Measurements from ENCODE around the gene NFIB. TPM values are rescaled to one million over a fixed set of nuclear protein-coding genes. Genes with fewer than 3 reads are reported as not detected.

Gene NFIB
- total and polyA plus RNA-seq, 2 donors (not counting 3 experiments of a cell fraction or from before 2014, with no cell fraction given): 26.4 to 174 TPM

GRCh38 chr9:14245901-14246525 lies 67.9 kb downstream of the NFIB start:
- H3K79me2 ChIP-seq (ENCODE audit: control insufficient read depth, insufficient read depth, low read length): peaks cover 97% of the 10 kb centered on the region
- peak; percentile 44 for FAIRE-seq
- H3K9ac ChIP-seq (replicated peaks; ENCODE audit: extremely low read depth, insufficient read depth, low read length): no peak overlapping the region

More at GRCh38 chr9:14245901-14246525, 67.9 kb downstream of the NFIB start:
- ChIA-PET CTCF (interaction anchor here (1.5 to 1.8 kb wide), 2 partner anchors 10 to 54 kb away, joined by 3 to 7 read pairs; no protein-coding TSS in a partner anchor), POLR2A (interaction anchor here (0.5 to 1.1 kb wide), 2 partner anchors 10 to 814 kb away, joined by 3 read pairs; no protein-coding TSS in a partner anchor)
- intact Hi-C loops (cut with micrococcal nuclease) (loop anchor here (1.0 kb wide), 1 partner anchor 25 kb away; no protein-coding TSS in a partner anchor), dilution Hi-C loops (cut with MboI; ENCODE audit: extremely low pct_ligation_motif_present, low sequenced_read_pairs) (no loop called here)
- peaks cover 59% of the 10 kb centered on the region for H3K4me1 ChIP-seq (ENCODE audit: control insufficient read depth, extremely low read depth, insufficient read depth, low read length)
- H3K4me2 ChIP-seq (ENCODE audit: insufficient read depth, low read length): peak overlapping the region; percentile 59
- no peaks in the 10 kb centered on the region for H3K27me3 ChIP-seq (ENCODE audit: control insufficient read depth in 2 of 2, insufficient read depth in 2 of 2, low read length in 2 of 2)
- H3K9me1 ChIP-seq (replicated peaks; ENCODE audit: control insufficient read depth, extremely low read depth, insufficient read depth, low read length): no peaks in the 10 kb centered on the region
- no peak for TF ChIP-seq MYC (IDR thresholded peaks at IDR 0.05; ENCODE audit: low read depth, low read length)
- TF ChIP-seq FOS (IDR thresholded peaks at IDR 0.05; ENCODE audit: borderline replicate concordance, insufficient read depth, low read length): no peak
- no peak for TF ChIP-seq GATA2 (IDR thresholded peaks at IDR 0.05; ENCODE audit: insufficient read depth, insufficient read length, low read depth, low read length)
- TF ChIP-seq POLR2AphosphoS5 (IDR thresholded peaks at IDR 0.05; ENCODE audit: insufficient read depth, low read depth, low read length): peak; percentile 61
- no peak for TF ChIP-seq JUN (IDR thresholded peaks at IDR 0.05; ENCODE audit: borderline replicate concordance, insufficient read depth, insufficient read length, low read depth)
- TF ChIP-seq CTCF (IDR thresholded peaks at IDR 0.05; ENCODE audit: extremely low read depth in 1 of 2, insufficient read depth in 1 of 2, low read depth in 1 of 2, low read length in 2 of 2): no peak
- TF ChIP-seq POLR2A (IDR thresholded peaks at IDR 0.05; ENCODE audit: low read depth, low read length): peak; percentile 25
- no peak for TF ChIP-seq EZH2 (IDR thresholded peaks at IDR 0.05; ENCODE audit: borderline replicate concordance, low read depth, low read length, severe bottlenecking)
- H3K9me3 ChIP-seq (replicated peaks; ENCODE audit: control insufficient read depth, insufficient read depth, low read length): no peaks in the 10 kb centered on the region
- no peaks in the 10 kb centered on the region for H4K20me1 ChIP-seq (replicated peaks; ENCODE audit: control insufficient read depth, extremely low read depth, insufficient read depth, low read length)
- peak; percentile 43 for DNase-seq (ENCODE audit: low read depth, low spot score)
- peak overlapping the region; percentile 73 for H3K27ac ChIP-seq (ENCODE audit: insufficient read depth, low read depth, low read length)
- H3K36me3 ChIP-seq (ENCODE audit: control insufficient read depth in 2 of 2, extremely low read depth in 1 of 2, insufficient read depth in 2 of 2, low read length in 2 of 2): peaks cover 0 to 3% of the 10 kb centered on the region in 2 experiments
- no peak overlapping the region for H2AFZ ChIP-seq (ENCODE audit: low read depth, low read length)
- BruUV-seq (replicated peaks): no TSS peak
- H3K4me3 ChIP-seq (replicated peaks in 1 of 3; ENCODE audit: insufficient read depth in 1 of 3, low read depth in 1 of 3, low read length in 3 of 3): no peak overlapping the region

Data from endothelial cell of umbilical vein (primary cell).